HCT116 (cell line): Measurements from ENCODE around the gene ASB3.

Source experiments
- EZH2 ChIP-seq: fragments of 200-600 bp; sonication (generic); IDR thresholded peaks from 2 replicates; pipeline ENCODE4 v1.6.1; 2017; ENCODE audit warnings: antibody characterized with exemption, mixed run types
- EZH2phosphoT487 ChIP-seq: fragments of 200-600 bp; IDR thresholded peaks from 2 replicates; pipeline ENCODE4 v1.6.1; 2018; ENCODE audit warnings: antibody characterized with exemption, borderline replicate concordance
- POLR2AphosphoS5 ChIP-seq: IDR thresholded peaks from 2 replicates; pipeline ENCODE4 v1.6.1; 2011; ENCODE audit warnings: mild to moderate bottlenecking, low read depth, low read length, moderate library complexity
- TF ChIP-seq, protein P1 (sequence below), 3 experiments: fragments of 200-600 bp in 1 of 3; sonication (generic) in 1 of 3; IDR thresholded peaks in 2 of 3; conservative IDR thresholded peaks in 1 of 3; 2 replicates each; pipeline ENCODE4 v1.5.1; 2012 to 2017; ENCODE audit warnings: low read depth in 2 of 3, low read length in 2 of 3, antibody characterized with exemption in 1 of 3, borderline replicate concordance in 1 of 3, control low read depth in 1 of 3, mild to moderate bottlenecking in 1 of 3, mixed read lengths in 1 of 3, mixed run types in 1 of 3, moderate library complexity in 1 of 3; ENCODE audit not compliant: insufficient read depth in 1 of 3

DNA sequence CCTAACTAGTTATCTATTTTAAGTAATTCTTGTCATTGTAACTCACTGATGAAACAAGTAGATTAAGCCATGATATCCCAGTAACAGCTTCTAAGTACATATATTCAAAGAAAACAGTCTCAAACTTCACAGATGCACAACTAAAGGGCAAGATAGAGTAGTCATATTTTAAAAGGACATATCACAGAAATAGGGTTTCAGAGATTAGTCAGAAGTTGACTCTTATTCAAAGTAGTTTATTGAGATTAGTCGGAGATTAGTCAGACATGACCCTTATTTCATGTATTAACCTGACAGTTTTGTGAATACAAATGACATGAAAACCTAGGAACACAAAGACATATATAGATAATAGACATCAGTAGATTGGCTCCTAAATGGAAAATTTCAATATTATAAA, 35.0 kb downstream of the ASB3 start:
- TF ChIP-seq EZH2, result no peak
- TF ChIP-seq POLR2AphosphoS5, result no peak
- TF ChIP-seq, protein P1, sequence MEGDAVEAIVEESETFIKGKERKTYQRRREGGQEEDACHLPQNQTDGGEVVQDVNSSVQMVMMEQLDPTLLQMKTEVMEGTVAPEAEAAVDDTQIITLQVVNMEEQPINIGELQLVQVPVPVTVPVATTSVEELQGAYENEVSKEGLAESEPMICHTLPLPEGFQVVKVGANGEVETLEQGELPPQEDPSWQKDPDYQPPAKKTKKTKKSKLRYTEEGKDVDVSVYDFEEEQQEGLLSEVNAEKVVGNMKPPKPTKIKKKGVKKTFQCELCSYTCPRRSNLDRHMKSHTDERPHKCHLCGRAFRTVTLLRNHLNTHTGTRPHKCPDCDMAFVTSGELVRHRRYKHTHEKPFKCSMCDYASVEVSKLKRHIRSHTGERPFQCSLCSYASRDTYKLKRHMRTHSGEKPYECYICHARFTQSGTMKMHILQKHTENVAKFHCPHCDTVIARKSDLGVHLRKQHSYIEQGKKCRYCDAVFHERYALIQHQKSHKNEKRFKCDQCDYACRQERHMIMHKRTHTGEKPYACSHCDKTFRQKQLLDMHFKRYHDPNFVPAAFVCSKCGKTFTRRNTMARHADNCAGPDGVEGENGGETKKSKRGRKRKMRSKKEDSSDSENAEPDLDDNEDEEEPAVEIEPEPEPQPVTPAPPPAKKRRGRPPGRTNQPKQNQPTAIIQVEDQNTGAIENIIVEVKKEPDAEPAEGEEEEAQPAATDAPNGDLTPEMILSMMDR (IDR thresholded peaks at IDR 0.05 in 2 of 3, conservative IDR thresholded peaks at IDR 0.05 in 1 of 3; ENCODE audit: borderline replicate concordance in 1 of 3, insufficient read depth in 1 of 3, low read depth in 2 of 3, low read length in 2 of 3), result no peak
- TF ChIP-seq EZH2phosphoT487, result no peak
